Ovary (tissue), 3 donors: ENCODE data around the gene FARP1.

Experiments used
- CTCF ChIP-seq, 3 donors: fragments of 450-650 bp in 2 of 3; fragments of 200-600 bp in 1 of 3; IDR thresholded peaks; one replicate each; pipeline versions ENCODE4 v1.5.1 to v1.8.0; 2016 to 2022; ENCODE audit warnings: antibody characterized with exemption in 3 of 3, mild to moderate bottlenecking in 1 of 3
- EP300 ChIP-seq: sonication (generic); formaldehyde crosslinking; IDR thresholded peaks from one replicate; pipeline ENCODE4 v1.6.1; 2017; ENCODE audit warnings: antibody characterized with exemption
- POLR2A ChIP-seq: fragments of 450-650 bp; IDR thresholded peaks from one replicate; pipeline ENCODE4 v1.6.1; 2017; ENCODE audit warnings: antibody characterized with exemption, mild to moderate bottlenecking, moderate library complexity
- donor health status: DM: no; HTN: no; CAD: no.

- TF ChIP-seq POLR2A (no peak), CTCF (IDR thresholded peaks at IDR 0.05) (no peak), EP300 (no peak)
Measured at GRCh38 chr13:98386637-98387036, 243.7 kb downstream of the FARP1 start.
